Neural cell (in vitro differentiated cells): ENCODE measurements around the gene COMMD9. TPM values are rescaled to one million over a fixed set of nuclear protein-coding genes. Genes with fewer than 3 reads are reported as not detected.
"Not testable (repeated sequence)": the region's sequence is repeated elsewhere in the genome, so short reads cannot be mapped to it uniquely, and the experiment has no call there.

ENCODE experiments used
- H2AFZ ChIP-seq: fragments of 200-600, 300-800 bp; sonication (generic), shearing (Covaris generic); 2 replicates; pipeline ENCODE4 v1.6.0; 2014; ENCODE audit warnings: low read depth, mild to moderate bottlenecking, antibody characterized with exemption, low read length, moderate library complexity
- H3F3A ChIP-seq: fragments of 200-600 bp; shearing (Covaris generic); 2 replicates; pipeline ENCODE4 v1.6.1; 2016; ENCODE audit warnings: mild to moderate bottlenecking, moderate library complexity, mixed read lengths, antibody characterized with exemption, low read length; ENCODE audit not compliant: insufficient read depth, poor library complexity, severe bottlenecking
- H3K27ac ChIP-seq: fragments of 200-600, 300-800 bp; sonication (generic), shearing (Covaris generic); 2 replicates; pipeline ENCODE4 v1.5.1; 2014; ENCODE audit warnings: mild to moderate bottlenecking, low read length, moderate library complexity
- H3K27me3 ChIP-seq: fragments of 300-800, 200-600 bp; sonication (generic), shearing (Covaris generic); 2 replicates; pipeline ENCODE4 v1.6.0; 2014; ENCODE audit warnings: mild to moderate bottlenecking, low read depth, low read length, moderate library complexity; ENCODE audit not compliant: insufficient read depth
- H3K36me3 ChIP-seq: fragments of 300-800, 200-600 bp; sonication (generic), shearing (Covaris generic); 2 replicates; pipeline ENCODE4 v1.5.1; 2014; ENCODE audit warnings: mild to moderate bottlenecking, antibody characterized with exemption, low read length, moderate library complexity; ENCODE audit not compliant: insufficient read depth
- H3K4me2 ChIP-seq: fragments of 300-800, 200-600 bp; sonication (generic), shearing (Covaris generic); 2 replicates; pipeline ENCODE4 v1.6.0; 2014; ENCODE audit warnings: mild to moderate bottlenecking, low read length
- H3K4me3 ChIP-seq: fragments of 300-800, 200-600 bp; sonication (generic), shearing (Covaris generic); 2 replicates; pipeline ENCODE4 v1.5.1; 2014; ENCODE audit warnings: mild to moderate bottlenecking, low read length, moderate library complexity
- H3K79me2 ChIP-seq: fragments of 200-600 bp; shearing (Covaris generic); replicated peaks from 2 replicates; pipeline ENCODE4 v1.6.0; 2014; ENCODE audit warnings: mild to moderate bottlenecking, low read length, moderate library complexity; ENCODE audit not compliant: insufficient read depth
- H3K9ac ChIP-seq: fragments of 300-800, 200-600 bp; sonication (generic), shearing (Covaris generic); 2 replicates; pipeline ENCODE4 v1.6.1; 2016; ENCODE audit warnings: mild to moderate bottlenecking, low read length, mixed read lengths
- H3K9me2 ChIP-seq: fragments of 200-600 bp; shearing (Covaris generic); 2 replicates; pipeline ENCODE4 v1.6.1; 2016; ENCODE audit warnings: mild to moderate bottlenecking, low read length, mixed read lengths; ENCODE audit not compliant: insufficient read depth
- H3K9me3 ChIP-seq: fragments of 200-600, 300-800 bp; sonication (generic), shearing (Covaris generic); 2 replicates; pipeline ENCODE4 v1.6.1; 2016; ENCODE audit warnings: mild to moderate bottlenecking, mixed run types, low read length, moderate library complexity, mixed read lengths
- H4K20me1 ChIP-seq: fragments of 200-600 bp; shearing (Covaris generic); 2 replicates; pipeline ENCODE4 v1.6.1; 2016; ENCODE audit warnings: mild to moderate bottlenecking, mixed run types; ENCODE audit not compliant: insufficient read depth
- EP300 ChIP-seq: fragments of 450-650 bp; conservative IDR thresholded peaks from 2 replicates; pipeline ENCODE4 v1.6.1; 2014; ENCODE audit warnings: antibody characterized with exemption, mild to moderate bottlenecking, moderate library complexity; ENCODE audit not compliant: poor library complexity, severe bottlenecking
- EZH2 ChIP-seq: fragments of 200-600, 300-800 bp; shearing (Covaris generic), sonication (generic); IDR thresholded peaks from 2 replicates; pipeline ENCODE4 v1.6.1; 2014; ENCODE audit warnings: antibody characterized with exemption, low read length, borderline replicate concordance, mild to moderate bottlenecking; ENCODE audit not compliant: insufficient read depth, poor library complexity, severe bottlenecking
- MXI1 ChIP-seq: fragments of 450-650 bp; conservative IDR thresholded peaks from 2 replicates; pipeline ENCODE4 v1.6.1; 2014; ENCODE audit warnings: antibody characterized with exemption, mild to moderate bottlenecking; ENCODE audit not compliant: poor library complexity, severe bottlenecking
- POLR2AphosphoS5 ChIP-seq: IDR thresholded peaks from 2 replicates; pipeline ENCODE4 v1.6.1; 2012
- RAD21 ChIP-seq: fragments of 450-650 bp; conservative IDR thresholded peaks from 2 replicates; pipeline ENCODE4 v1.6.1; 2014; ENCODE audit warnings: antibody characterized with exemption, mild to moderate bottlenecking, moderate library complexity
- SMC3 ChIP-seq: fragments of 450-650 bp; conservative IDR thresholded peaks from 2 replicates; pipeline ENCODE4 v1.6.1; 2014; ENCODE audit warnings: antibody characterized with exemption, mild to moderate bottlenecking, moderate library complexity; ENCODE audit not compliant: poor library complexity
- TAF1 ChIP-seq: IDR thresholded peaks from 2 replicates; pipeline ENCODE4 v1.6.1; 2012; ENCODE audit warnings: low read depth
- polyA plus RNA-seq: library from polyadenylated mRNA; depleted of rRNA; stranded (reverse); fragments of >200 nt; gene quantifications from 2 replicates; pipeline ENCODE4 v1.2.3, GENCODE V29; 2014
- TF ChIP-seq, protein P1 (sequence below): IDR thresholded peaks from 2 replicates; pipeline ENCODE4 v1.6.1; 2012; ENCODE audit warnings: borderline replicate concordance
- TF ChIP-seq, protein P2 (sequence below): fragments of 450-650 bp; IDR thresholded peaks from 2 replicates; pipeline ENCODE4 v1.5.1; 2014; ENCODE audit warnings: antibody characterized with exemption, mild to moderate bottlenecking, moderate library complexity; ENCODE audit not compliant: poor library complexity, severe bottlenecking

The COMMD9 gene
- polyA plus RNA-seq, 1 donor from 2014 or later, result 119 TPM

DNA sequence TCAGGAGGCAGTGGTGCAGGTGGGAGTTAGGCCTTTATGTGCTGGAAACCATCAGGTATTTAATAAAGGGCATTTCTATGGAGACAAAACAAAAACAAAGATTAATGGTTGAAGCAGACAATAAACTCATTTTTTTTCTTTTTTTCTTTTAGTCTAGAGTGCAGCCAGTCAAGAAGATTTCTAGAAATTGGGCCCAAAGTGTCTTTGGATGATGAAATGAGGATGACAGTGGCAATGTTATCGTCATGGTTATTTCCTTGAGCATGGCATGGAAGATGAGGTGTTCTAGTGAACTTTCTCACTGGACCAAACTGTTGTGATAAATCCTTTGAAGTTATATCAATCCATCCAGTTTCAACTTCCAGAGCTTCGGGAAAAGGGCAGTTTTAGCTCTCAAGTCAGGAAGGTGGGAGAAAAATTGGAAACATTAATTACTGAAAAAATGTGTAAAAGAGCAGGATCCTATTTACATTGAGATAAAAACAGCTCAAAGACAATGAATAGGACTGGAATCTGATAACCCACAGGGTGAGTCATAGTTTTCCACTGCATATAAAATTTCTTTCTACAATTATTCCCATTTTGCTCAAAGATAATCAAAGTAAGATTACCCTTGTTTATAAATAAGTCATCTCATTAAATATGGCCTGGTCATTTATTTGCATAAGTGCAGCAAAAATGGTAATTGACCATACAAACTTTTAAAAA is 39.9 kb upstream of the COMMD9 start:
- Histone ChIP-seq H3K9me3 (no peaks in the 10 kb centered on the region), H3K4me2 (no peak overlapping the region), H3K36me3 (no peaks in the 10 kb centered on the region), H3K9ac (no peak overlapping the region), H3K27me3 (no peaks in the 10 kb centered on the region), H3K27ac (no peak overlapping the region), H3K9me2 (no peaks in the 10 kb centered on the region), H3K4me3 (no peak overlapping the region), H3K79me2 (no peaks in the 10 kb centered on the region), H3F3A (no peaks in the 10 kb centered on the region), H4K20me1 (no peaks in the 10 kb centered on the region), H2AFZ (no peak overlapping the region)
- TF ChIP-seq EP300 (no peak), TAF1 (no peak), MXI1 (no peak), SMC3 (no peak), EZH2 (no peak), POLR2AphosphoS5 (no peak), RAD21 (no peak)
- TF ChIP-seq, protein P1, sequence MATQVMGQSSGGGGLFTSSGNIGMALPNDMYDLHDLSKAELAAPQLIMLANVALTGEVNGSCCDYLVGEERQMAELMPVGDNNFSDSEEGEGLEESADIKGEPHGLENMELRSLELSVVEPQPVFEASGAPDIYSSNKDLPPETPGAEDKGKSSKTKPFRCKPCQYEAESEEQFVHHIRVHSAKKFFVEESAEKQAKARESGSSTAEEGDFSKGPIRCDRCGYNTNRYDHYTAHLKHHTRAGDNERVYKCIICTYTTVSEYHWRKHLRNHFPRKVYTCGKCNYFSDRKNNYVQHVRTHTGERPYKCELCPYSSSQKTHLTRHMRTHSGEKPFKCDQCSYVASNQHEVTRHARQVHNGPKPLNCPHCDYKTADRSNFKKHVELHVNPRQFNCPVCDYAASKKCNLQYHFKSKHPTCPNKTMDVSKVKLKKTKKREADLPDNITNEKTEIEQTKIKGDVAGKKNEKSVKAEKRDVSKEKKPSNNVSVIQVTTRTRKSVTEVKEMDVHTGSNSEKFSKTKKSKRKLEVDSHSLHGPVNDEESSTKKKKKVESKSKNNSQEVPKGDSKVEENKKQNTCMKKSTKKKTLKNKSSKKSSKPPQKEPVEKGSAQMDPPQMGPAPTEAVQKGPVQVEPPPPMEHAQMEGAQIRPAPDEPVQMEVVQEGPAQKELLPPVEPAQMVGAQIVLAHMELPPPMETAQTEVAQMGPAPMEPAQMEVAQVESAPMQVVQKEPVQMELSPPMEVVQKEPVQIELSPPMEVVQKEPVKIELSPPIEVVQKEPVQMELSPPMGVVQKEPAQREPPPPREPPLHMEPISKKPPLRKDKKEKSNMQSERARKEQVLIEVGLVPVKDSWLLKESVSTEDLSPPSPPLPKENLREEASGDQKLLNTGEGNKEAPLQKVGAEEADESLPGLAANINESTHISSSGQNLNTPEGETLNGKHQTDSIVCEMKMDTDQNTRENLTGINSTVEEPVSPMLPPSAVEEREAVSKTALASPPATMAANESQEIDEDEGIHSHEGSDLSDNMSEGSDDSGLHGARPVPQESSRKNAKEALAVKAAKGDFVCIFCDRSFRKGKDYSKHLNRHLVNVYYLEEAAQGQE, result no peak
- TF ChIP-seq, protein P2, sequence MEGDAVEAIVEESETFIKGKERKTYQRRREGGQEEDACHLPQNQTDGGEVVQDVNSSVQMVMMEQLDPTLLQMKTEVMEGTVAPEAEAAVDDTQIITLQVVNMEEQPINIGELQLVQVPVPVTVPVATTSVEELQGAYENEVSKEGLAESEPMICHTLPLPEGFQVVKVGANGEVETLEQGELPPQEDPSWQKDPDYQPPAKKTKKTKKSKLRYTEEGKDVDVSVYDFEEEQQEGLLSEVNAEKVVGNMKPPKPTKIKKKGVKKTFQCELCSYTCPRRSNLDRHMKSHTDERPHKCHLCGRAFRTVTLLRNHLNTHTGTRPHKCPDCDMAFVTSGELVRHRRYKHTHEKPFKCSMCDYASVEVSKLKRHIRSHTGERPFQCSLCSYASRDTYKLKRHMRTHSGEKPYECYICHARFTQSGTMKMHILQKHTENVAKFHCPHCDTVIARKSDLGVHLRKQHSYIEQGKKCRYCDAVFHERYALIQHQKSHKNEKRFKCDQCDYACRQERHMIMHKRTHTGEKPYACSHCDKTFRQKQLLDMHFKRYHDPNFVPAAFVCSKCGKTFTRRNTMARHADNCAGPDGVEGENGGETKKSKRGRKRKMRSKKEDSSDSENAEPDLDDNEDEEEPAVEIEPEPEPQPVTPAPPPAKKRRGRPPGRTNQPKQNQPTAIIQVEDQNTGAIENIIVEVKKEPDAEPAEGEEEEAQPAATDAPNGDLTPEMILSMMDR, result no peak

DNA sequence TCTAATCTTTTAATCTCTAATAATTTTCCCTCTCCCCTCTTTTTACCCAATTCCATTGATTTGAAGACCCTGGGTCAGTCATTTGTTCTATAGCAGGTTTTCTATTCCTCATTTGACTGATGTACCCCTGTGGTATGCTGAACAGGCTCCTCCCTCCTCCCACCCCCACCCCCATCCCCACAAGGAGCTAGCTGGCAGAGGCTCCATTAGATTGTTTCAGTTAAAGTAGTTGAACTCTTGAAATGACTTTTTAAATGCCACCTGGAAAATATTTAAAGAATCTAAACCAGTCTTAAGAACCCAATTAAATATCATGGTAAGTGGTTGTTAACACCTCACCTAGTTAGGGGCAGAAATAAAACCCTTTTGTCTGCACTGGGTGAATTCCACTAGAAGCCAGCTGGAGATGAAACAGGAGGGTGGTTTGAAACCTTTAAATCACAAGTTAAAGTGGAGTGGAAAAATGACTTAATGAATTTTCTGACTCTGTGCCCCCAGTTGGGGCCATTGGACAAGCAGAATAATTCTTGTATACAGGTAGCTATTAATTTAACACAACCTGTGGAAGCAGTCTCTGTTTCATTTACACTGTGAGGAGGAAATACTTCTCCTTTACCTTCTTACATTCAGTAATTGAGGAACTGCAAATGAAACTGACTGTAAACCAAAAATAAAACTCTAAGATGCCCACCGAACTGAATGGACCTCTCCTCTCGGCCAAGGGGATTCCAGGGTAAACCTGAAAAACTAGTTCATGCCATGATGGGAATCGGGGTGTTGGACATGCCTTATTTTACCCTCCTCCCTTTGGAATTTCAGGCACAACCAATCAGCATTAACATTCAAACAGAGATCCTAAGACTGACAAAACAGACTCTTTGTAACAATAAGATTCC is 37.5 kb upstream of the COMMD9 start:
- no peaks in the 10 kb centered on the region for H3F3A ChIP-seq
- H3K27me3 ChIP-seq, result no peaks in the 10 kb centered on the region
- TF ChIP-seq, protein P2, result no peak
- TF ChIP-seq SMC3, result no peak
- no peak for TF ChIP-seq RAD21
- no peak for TF ChIP-seq TAF1
- no peak for TF ChIP-seq EP300
- TF ChIP-seq POLR2AphosphoS5, result no peak
- TF ChIP-seq MXI1, result no peak
- TF ChIP-seq, protein P1, result no peak
- TF ChIP-seq EZH2, result no peak
- H3K9me2 ChIP-seq, result no peaks in the 10 kb centered on the region
- H3K36me3 ChIP-seq, result no peaks in the 10 kb centered on the region
- no peaks in the 10 kb centered on the region for H3K79me2 ChIP-seq
- no peak overlapping the region for H3K4me2 ChIP-seq
- H2AFZ ChIP-seq, result no peak overlapping the region
- H3K27ac ChIP-seq, result no peak overlapping the region
- H3K9ac ChIP-seq, result no peak overlapping the region
- H4K20me1 ChIP-seq, result no peaks in the 10 kb centered on the region
- no peak overlapping the region for H3K4me3 ChIP-seq
- H3K9me3 ChIP-seq, result no peaks in the 10 kb centered on the region

DNA sequence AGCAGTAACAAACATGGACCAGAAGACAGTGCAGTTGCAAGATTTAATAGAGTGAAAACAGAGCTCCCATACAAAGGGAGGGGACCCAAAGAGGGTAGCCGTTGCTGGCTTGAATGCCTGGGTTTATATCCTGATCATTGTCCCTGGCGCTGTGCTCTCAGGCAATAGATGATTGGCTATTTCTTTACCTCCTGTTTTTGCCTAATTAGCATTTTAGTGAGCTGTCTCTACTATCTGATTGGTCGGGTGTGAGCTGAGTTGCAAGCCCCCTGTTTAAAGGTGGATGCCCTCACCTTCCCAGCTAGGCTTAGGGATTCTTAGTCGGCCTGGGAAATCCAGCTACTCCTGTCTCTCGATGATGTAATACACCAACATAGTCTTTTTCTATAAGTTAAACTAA is 36.2 kb upstream of the COMMD9 start:
- not testable (repeated sequence) for H3K79me2 ChIP-seq, H3K36me3 ChIP-seq, H3K4me3 ChIP-seq, H3K9me2 ChIP-seq, H3K4me2 ChIP-seq, H4K20me1 ChIP-seq, H3K9me3 ChIP-seq, H3K27me3 ChIP-seq, H2AFZ ChIP-seq, H3F3A ChIP-seq, H3K9ac ChIP-seq, H3K27ac ChIP-seq
